Activated gamma-delta T cell treated with anti-CD3 and anti-CD28 coated beads, Interleukin-2, amount 50 U/mL, for 16 hours (primary cell): ENCODE data around the gene LMF1.

Experiments used
- DNase-seq: peaks from one replicate; pipeline ENCODE4 v3.0.0-alpha.2; 2020; ENCODE audit warnings: low read depth

LMF1 gene

DNA sequence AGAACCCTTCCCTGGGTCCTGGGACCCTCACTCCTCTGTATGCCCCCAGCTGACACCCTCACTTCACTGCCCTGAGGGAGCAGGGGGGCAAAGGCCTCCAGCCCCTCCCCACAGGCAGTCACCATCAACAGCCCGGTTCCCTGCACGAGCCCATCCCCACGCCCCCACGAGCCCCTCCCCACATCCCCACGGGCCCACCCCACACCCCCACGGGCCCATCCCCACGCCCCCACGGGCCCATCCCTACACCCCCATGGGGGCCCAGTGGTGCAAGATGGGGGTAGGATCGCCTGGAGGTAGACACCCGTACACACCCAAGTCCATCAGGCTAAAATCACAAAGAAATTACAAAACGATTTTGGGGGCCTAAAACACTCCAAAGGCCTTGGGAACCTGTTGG lies 42.3 kb downstream of the LMF1 start:
- DNase-seq, result no peak

DNA sequence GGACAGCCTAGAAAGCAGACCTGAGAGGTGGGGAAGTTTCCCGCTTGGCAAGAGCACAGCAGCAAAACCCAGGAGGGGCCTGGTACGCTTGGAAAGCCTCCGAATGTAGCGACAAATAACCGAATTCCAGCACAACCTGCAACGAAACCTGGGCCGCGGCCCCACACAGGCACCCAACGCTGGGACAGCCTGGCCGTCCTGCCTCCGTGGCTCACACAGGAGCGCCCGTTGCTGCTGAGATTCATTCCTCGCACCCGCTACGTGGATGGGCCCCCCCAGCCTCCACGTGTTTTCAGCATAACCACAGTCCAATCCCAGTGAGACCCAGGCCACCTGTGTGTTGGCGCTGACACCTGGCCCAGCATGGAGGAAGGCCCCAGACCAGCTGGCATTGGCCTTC lies 42.9 kb downstream of the LMF1 start:
- no peak for DNase-seq

DNA sequence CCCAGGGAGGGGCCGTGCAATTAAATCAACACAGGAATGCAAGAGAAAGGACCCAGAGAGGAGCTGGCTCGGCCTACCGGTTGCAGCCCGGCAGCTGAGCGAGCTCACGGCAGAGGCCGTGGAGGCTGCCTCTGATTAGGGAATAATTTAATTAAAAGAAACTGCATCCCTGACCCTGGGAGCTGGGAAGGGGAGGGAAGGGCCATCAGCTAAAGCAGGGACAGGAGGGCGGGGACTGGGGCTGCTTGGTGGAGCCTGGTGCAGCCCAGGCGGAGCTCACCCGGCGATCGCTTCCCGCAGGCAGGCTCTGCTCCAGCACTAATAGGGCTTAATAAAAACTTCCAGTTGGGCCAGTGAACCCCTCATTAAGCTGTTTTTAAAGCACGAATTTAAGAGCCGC lies 43.4 kb downstream of the LMF1 start:
- DNase-seq, result no peak

DNA sequence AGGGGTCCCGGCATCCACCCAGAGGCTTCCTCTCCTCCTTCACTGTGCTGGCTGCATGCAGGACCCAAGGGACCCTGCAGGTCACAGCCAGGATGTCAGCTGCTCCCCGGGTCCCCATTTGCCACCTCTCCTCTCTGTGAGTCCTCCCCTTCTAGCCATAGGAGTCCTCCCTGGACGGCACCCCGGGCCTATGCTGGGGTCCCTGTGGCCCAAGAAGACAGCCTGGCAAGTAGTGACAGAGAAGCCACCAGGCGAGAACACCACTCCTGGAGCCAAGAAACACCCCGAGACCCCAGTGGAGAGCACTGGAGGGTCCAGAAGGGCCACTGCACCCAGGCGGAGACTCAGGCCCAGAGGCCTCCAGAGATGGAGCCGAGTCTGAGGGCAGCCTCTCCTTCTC lies 44.1 kb downstream of the LMF1 start:
- no peak for DNase-seq

DNA sequence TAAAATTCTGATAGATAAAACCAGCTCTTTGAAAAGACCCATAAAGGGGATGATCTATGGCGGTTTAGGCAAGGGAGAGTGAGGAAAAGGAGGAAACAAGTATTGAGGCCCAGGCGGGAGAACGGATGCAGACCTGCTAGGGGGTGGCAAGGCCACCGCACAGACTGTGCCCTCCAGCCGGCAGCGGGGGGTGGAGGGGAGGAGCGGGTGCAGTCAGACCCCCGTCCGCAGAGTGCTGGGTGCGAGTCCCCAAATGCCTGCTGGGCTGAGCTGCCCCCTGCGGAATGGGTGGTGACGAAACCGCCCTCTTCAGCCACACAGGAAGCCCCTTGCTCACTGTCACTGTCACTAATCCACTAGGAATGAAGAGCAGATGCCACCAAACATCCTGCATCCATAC lies 46.0 kb downstream of the LMF1 start:
- no peak for DNase-seq

DNA sequence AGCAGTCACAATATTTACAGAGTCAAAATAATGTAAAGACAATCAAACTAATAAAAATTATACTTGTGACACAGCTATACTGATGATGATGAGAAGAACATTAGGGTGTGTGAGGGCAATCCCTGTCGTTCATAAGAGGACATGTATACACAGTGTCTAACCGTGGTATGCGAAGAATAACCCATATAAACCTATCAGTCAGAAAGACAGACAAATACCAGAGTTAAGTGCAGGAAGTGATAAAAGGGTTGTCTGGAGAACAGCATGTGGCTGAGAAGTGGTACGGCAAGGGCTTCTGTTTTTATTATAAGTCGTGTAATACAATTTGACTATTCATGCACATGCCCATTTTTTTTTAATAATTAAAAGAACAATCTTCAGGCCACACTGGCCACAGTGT lies 46.7 kb downstream of the LMF1 start:
- DNase-seq, result no peak

DNA sequence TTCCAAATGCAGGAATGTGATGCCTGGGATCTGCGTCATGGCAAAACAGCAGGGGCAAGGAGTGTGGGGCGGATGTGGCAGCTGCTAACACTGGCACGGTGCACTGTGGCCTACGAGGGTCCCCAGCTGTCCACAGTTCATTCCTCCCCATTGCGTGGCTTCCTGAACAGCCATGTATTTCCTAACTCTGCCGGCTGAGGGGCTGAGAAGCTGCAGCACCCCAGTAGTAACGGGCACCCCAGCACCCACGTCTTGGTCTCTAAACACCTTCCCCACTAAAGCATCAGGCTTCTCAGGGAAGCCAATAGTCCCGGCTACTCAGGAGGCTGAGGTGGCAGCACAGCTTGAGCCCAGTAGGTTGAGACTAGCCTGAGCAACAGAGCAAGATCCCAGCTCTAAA lies 47.6 kb downstream of the LMF1 start:
- DNase-seq, result no peak

DNA sequence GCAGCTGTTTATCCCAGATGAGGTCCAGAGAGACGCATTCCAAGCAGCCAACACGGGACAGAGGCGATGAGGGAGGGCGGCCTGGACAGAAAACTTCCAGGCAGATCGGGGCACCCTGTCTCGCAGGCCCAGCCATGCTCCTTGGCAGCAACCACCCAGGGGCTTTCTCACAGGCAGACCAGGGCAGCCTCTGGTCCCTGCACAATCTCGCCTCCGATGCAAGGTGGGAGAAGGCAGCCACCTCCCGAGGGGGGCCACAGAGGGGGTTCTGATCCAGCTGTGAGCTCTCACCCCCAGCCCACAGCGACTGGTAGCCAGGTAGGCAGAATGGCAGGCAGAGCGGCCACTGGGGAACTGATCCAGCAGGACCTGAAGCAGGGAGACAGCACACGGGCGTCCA lies 48.7 kb downstream of the LMF1 start:
- no peak for DNase-seq

DNA sequence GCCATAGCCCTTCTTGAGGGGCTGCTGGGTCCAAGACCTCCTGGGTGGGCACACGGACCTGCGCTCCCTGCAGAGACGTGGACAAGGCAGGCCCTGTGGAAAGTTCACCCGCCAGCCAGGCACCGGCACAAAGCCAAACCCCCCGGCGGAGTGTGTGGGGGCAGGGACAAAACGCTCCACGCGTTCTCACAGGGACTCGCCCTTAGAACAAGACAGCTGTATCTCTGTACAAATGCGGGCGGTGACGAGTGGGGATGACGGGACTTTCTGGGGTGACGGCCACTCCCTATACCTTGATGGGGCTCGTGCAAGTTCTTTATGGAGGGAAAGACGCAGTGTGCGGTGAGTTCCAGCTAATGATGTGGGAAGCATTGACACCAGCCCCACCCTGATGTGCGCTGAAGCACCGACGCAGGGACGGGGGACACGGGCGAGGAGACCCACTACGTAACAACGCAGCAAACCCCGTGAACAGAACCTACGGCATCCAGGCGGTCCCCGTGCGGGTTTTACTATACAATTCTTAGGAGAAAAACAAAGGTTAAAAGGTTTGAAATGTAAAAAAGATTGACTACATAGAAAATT lies 49.4 kb downstream of the LMF1 start:
- no peak for DNase-seq

DNA sequence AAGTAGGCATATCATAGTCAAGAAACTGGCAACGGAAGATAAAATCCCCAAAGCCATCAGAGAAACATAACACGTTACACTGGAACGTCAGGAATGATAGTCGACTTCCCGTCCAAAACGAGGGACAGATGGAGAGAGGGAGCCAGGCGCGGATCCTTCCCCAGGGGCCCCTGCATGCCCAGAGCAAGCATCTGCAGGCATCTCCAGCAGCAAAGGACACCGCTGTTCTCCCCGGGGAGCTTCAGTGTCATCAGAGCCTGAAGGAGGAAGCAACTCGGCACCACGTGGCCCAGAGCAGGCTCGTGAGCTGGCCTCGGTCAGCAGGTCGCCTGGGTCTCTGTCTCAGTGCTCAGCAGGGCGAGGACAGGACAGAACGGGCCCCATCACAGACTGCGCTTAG lies 50.1 kb downstream of the LMF1 start:
- DNase-seq, result no peak

DNA sequence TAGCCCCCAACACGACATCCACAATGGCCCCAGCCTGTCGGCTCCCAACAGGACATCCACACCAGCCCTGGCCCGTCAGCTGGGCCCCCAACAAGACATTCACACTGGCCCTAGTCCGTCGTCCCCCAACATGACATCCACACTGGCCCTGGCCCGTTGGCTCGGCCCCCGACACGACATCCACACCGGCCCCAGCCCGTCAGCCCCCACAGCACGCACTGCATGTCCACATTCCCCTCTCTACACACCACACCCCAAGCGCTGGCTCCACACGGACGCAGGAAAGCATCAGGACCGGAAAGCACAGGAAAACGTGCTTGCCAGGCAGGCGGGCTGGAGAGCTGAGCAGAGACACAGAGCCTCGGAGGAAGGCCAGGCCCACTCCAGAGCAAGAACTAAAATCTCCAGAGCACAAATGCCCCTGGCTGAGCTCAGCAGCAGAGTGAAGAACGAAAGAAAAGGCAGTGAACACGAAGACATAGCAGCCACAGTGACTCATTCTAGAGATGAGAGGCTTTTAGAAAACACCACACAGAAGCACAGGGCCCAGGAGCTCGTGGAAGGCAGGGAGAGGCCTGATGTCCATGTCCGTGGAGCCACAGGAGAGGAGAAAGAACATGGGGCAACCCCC lies 50.6 kb downstream of the LMF1 start:
- DNase-seq, result no peak

DNA sequence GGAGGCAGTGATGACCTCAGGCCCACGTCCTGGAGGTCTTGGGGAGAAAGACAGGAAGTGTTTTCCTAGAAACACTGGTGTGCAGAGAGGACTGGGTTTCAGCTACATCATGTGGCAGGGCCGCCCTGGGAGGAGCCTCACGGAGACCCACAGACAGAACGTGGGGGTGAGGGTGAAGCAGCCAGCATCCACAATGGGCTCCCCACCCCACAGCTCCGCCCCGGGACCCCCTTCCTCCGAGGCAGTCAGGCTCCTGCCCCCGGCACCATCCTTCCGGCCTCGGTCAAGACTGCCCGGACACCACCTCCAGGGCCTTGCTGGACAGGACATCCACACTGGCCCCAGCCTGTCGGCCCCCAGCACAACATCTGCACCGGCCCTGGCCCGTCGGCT lies 51.1 kb downstream of the LMF1 start:
- no peak for DNase-seq

DNA sequence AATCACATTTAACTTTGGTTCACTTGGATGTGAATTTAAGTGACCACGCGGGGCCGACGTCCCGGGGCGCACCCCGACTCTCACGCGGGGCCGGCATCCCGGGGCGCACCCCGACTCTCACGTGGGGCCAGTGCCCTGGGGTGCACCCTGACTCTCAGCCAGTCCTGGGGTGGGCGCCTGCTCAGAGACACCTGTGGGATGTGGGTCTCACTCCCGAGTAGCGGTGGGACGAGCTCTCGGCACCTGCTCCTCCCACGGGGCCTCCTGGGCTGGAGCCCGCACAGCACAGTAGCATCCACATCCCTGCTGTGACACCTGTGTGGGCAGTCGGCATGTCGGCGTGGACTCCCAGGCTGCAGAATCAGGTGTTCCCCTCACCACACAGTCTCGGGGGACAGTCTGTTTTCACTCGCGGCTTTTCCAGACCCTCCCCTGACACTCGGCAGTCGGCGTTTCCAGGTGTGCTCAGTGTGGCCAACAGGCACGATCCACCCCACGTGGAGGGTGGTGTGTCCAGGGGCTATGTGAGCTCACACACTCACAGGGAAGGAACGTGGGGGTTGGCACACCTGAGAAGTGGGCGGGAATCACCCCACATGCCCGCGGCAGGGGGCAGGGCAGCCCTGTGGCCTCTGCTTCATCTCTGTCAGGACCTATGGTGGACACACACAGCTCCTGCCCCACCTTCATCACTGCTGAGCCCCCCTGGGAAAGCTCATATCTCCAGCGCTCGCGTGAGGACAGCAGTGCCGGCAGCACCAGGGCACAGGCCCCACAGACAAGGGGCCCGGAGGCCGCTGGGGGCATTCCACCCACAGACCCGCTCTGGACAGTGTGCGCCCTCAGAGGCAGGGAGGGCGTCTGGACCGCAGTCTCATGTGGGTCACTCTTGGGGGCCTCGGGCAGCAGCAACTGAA lies 51.8 kb downstream of the LMF1 start:
- DNase-seq, result no peak

DNA sequence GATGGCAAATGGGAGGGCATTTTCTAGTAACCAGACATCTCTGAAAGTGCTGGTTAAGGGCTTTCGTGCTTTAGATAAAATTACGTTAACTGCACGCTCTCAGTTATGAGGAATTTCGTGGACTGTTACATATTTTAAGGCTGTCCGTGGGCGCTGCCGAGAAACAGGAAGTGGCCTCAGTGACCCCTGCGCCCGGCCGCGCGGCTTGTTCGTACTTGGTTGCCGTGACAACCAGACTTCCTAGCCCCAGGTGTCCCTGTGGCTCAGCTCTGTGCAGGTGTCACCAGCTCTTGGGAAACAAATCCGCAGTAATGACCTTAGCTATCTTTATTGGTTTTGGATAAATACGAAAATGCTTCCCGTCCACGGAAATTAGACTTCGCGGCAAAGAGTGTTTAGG lies 52.7 kb downstream of the LMF1 start:
- no peak for DNase-seq

DNA sequence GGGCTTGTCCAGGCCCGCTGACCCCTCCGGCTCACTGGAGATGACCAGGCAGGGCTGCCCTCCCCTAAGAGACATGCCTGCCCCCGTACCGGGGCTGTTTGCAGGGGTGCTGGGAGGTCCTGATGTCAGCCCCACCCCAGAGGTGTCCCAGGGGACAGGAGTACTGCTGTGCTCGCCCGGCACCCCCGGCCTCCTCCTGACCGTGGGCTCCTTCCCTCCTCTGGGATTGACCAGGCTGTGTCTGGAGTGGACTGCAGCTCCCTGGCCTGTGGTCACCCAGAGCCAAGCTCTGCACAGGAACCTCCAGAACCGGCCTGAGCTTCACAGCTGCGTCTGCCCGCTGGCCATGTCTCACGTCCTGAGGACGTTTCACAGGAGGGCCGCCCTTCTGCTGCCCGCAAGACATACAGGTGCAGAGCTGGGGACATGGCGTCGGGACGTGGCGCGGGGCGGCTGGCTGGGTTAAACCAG lies 53.2 kb downstream of the LMF1 start:
- no peak for DNase-seq

DNA sequence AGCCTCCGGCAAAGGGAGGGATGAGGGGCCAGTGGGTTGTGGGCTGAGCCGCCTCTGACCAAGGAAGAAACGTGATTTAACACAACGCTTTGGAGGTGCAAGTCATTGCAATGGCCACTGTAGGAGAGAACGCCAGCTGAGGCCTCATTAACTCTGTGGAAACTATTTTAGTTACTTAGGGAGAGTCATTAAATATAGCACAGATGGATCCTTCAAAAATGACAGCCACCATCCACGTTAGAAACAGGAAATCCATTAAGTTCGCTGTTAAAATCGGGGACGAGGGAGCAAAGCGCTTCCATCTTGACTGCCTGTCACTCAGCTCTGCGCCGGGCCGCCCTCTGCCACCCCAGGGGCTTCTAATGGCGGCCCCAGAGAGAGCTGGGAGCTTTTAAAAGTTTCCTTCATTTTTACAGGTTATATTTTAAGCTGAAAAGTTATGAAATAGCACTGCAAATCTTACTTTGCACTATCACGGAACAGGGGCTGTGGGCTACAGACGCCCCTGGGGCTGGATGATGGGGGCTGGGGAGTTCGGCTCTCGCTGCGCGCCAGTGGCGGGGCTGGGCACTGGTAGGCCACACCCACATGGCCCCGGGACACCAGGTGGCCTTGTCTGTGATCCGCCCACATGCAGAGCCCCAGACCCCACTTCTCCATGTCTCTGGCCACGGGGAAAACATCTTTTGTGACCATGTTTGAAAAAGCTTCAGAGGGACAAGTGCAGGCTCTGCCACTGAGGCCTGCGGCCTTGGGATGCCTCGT lies 54.6 kb downstream of the LMF1 start:
- no peak for DNase-seq

DNA sequence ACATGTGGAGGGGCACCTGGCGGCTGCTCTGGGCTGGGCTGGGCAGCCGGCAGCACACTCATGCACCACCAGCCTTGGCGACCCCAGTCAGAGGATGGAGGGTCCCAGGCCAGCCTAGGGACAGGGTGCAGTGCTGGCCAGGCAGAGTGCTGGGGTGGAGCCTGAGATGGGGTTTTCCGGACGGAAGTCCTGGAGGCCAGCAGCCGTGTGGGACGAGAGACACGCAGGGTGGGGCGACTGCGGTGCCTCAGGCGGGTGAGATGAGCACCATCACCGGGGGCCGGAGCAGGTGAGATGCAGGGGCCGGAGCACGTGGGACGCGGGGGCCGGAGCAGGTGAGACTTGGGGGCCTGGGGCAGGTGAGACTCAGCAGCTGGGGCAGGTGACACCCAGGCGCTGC lies 55.2 kb downstream of the LMF1 start:
- DNase-seq, result no peak

DNA sequence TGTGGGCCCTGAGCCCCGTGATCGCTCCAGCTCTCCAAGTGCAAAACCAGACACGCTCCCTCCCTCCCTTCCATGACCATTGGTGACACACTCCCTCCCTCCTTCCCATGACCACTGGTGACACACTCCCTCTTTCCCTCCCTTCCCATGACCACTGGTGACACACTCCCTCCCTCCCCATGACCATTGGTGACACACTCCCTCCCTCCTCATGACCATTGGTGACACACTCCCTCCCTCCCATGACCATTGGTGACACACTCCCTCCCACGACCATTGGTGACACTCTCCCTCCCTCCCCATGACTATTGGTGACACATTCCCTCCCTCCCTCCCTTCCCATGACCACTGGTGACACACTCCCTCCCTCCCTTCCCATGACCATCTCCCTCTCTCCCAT lies 56.3 kb downstream of the LMF1 start:
- no peak for DNase-seq

DNA sequence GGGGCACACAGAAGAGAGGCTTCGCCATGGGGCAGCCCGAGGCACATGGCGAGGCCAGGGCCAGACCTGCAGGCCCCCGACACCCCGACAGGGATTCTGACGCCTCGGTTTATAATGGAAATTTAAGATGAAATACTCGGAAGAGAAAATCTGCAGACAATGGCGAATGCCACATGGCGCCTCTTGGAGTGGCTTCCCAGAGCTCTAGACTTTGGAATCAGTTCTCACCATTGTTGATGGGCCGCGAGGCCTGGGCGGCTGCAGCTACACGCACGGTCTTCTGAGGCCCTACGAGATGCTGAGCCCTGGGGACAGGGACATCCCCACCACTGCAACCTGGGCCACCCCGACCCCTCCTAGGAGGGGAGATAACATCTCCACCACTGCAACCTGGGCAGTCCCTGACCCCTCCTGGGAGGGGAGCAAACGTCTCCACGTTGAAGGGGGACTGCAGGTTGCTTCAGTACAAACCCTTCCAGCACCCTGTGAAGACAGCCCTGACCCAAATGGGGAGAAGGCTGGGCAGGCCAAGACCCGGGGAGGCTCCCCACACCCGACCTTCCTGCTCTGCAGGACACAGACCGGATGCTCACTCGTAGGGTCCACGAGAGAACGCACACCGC lies 56.9 kb downstream of the LMF1 start:
- no peak for DNase-seq

DNA sequence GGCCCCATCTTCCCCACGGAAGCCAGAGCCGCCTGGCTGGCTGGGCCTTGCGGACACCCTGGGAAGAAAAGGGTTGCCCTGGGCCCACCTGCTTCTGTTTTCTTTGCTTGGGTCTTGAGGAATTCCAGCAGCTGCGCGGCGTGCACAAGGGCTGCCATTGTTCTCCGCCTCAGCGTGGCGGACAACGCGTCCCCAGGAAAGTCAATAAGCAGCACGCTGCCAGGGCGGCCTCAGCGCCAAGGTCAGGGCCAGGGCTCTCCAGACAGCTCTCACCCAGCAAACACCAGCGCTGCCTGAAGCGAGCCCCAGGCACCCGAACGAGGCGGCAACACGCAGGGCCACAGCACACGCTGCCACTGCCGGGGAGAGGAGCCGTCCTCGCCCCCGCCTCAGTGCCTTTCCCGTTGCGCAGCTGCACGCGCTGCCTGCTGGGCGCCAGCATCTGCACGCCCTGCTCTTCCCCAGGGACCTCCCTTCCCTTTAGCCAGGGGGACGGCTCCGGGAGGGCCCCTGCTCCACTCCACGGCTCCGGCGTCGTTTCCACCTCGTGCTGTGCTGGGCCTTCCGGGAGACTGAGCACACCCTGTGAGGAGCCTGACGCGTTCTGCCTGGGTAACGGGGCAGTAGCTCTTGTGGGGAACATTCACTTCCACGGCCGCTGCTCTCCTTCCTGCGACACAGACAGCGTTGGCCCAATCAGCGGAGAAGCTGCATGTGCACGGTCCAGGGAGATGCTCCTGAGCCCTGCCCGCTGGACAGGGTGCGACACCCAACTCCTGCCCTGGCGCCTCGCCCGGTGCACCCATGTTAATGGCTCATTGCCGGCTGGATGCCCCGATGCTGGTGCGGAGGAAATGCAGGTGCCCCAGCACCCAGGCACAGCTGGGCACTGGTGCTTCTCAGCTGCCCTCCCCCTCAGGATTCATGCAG lies 57.8 kb downstream of the LMF1 start:
- DNase-seq, result no peak

DNA sequence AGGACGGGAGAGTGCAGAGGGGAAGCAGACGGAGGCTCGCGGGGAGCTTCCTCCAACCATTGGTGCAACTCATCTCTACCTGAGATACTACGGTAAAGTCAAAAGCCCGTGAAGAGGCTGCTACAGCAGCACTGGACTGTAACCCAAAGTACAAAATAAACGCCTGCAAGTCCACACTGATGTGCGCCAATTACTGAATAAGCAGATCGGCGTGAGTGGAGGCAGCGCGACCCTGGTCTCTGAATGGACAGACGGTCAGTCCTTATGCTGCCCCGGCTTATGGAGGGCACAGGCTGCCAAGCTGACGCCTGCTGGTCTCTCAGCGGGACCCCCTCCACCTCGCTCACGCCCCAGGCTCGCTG lies 58.5 kb downstream of the LMF1 start:
- no peak for DNase-seq
